Inflammatory macrophage treated with lipopolysaccharide for 4 hours (primary cell): Measurements from ENCODE around the gene RALGAPB.
"Not testable (repeated sequence)": the region's sequence is repeated elsewhere in the genome, so short reads cannot be mapped to it uniquely, and the experiment has no call there.

Experiments
- DNase-seq: peaks from one replicate; pipeline ENCODE4 v3.0.0-alpha.2; 2020

Gene RALGAPB

GRCh38 chr20:38589967-38590675 lies 117.5 kb downstream of the RALGAPB start:
- no peak for DNase-seq

GRCh38 chr20:38590676-38591473 lies 118.2 kb downstream of the RALGAPB start:
- peak; percentile 20 for DNase-seq

GRCh38 chr20:38591474-38592410 lies 119.1 kb downstream of the RALGAPB start:
- no peak for DNase-seq

GRCh38 chr20:38592411-38592790 lies 119.8 kb downstream of the RALGAPB start:
- peak; percentile 22 for DNase-seq

- not testable (repeated sequence) for DNase-seq
These were observed 121.6 kb downstream of the RALGAPB start for GRCh38 chr20:38594281-38594680.

- DNase-seq: not testable (repeated sequence)
These were observed 123.2 kb downstream of the RALGAPB start for GRCh38 chr20:38595886-38596285.

- no peak for DNase-seq
These were observed 126.8 kb downstream of the RALGAPB start for GRCh38 chr20:38599410-38599882.

- DNase-seq: no peak
These were observed 127.4 kb downstream of the RALGAPB start for GRCh38 chr20:38600057-38600456.

GRCh38 chr20:38601216-38602184 lies 128.9 kb downstream of the RALGAPB start, which contains the start of gene ARHGAP40:
Gene ARHGAP40 (plus strand): TSS chr20:38601809.
- peak; percentile 32 for DNase-seq

- peak; percentile 1 for DNase-seq
These were observed 129.5 kb downstream of the RALGAPB start for GRCh38 chr20:38602185-38602581.

- no peak for DNase-seq
These were observed 130.6 kb downstream of the RALGAPB start for GRCh38 chr20:38603286-38603685.

GRCh38 chr20:38604873-38605303 lies 132.2 kb downstream of the RALGAPB start:
- DNase-seq: no peak

GRCh38 chr20:38607351-38607750 lies 134.7 kb downstream of the RALGAPB start:
- DNase-seq: no peak

GRCh38 chr20:38608188-38608587 lies 135.5 kb downstream of the RALGAPB start:
- DNase-seq: no peak

- DNase-seq: no peak
These were observed 137.2 kb downstream of the RALGAPB start for GRCh38 chr20:38609815-38610214.

- no peak for DNase-seq
These were observed 137.9 kb downstream of the RALGAPB start for GRCh38 chr20:38610521-38610920.

- no peak for DNase-seq
These were observed 140.3 kb downstream of the RALGAPB start for GRCh38 chr20:38612751-38613515.

- DNase-seq: no peak
These were observed 142.6 kb downstream of the RALGAPB start for GRCh38 chr20:38615283-38615682.

- no peak for DNase-seq
These were observed 143.8 kb downstream of the RALGAPB start for GRCh38 chr20:38616457-38616856.

GRCh38 chr20:38617011-38617829 lies 144.6 kb downstream of the RALGAPB start:
- no peak for DNase-seq
